Activated B cell treated with CpG ODN at 0.5 μM for 24 hours (primary cell): ENCODE results near the gene TNFAIP2. TPM values are rescaled to one million over a fixed set of nuclear protein-coding genes. Genes with fewer than 3 reads are reported as not detected.
"Not testable (repeated sequence)": the region's sequence is repeated elsewhere in the genome, so short reads cannot be mapped to it uniquely, and the experiment has no call there.

Experiments used
- ATAC-seq: fragments of 200-7000 bp; cut with Tn5 transposase; one replicate; pipeline ENCODE4 v1.10.0; 2021; ENCODE audit warnings: low read depth, mild to moderate bottlenecking, moderate library complexity
- CTCF ChIA-PET: fragments of 350-600 bp; sonication (Branson Sonifier 250); formaldehyde crosslinking; loops from one replicate; lab custom pipeline; 2021; ENCODE audit warnings: antibody characterized with exemption; lab: Charles Lee
- POLR2A ChIA-PET: fragments of 350-600 bp; sonication (Branson Sonifier 250); formaldehyde crosslinking; loops from one replicate; lab custom pipeline; 2021; ENCODE audit warnings: antibody characterized with exemption; lab: Charles Lee
- DNase-seq: peaks from one replicate; pipeline ENCODE4 v3.0.0; 2022
- H3K27ac Mint-ChIP-seq: one replicate; pipeline ENCODE4 v1.8.0; 2020; ENCODE audit warnings: mixed read lengths
- H3K27me3 Mint-ChIP-seq: one replicate; pipeline ENCODE4 v1.8.0; 2021; ENCODE audit warnings: mixed read lengths
- H3K36me3 Mint-ChIP-seq: one replicate; pipeline ENCODE4 v1.8.0; 2021; ENCODE audit warnings: low read depth, mixed read lengths
- H3K4me1 Mint-ChIP-seq: one replicate; pipeline ENCODE4 v1.8.0; 2021; ENCODE audit warnings: mixed read lengths
- H3K4me3 Mint-ChIP-seq: one replicate; pipeline ENCODE4 v1.8.0; 2020; ENCODE audit warnings: mild to moderate bottlenecking, mixed read lengths
- H3K9me3 Mint-ChIP-seq: one replicate; pipeline ENCODE4 v1.8.0; 2020; ENCODE audit warnings: mixed read lengths
- CTCF ChIP-seq: fragments of 200-600 bp; IDR thresholded peaks from one replicate; pipeline ENCODE4 v1.8.0; 2022; ENCODE audit warnings: antibody characterized with exemption, mild to moderate bottlenecking
- intact Hi-C: fragments of 100-400 bp; cut with micrococcal nuclease; formaldehyde crosslinking; loops from one replicate; pipeline ENCODE4 v1.15.1; 2024
- total RNA-seq: library from RNA; stranded (reverse); gene quantifications from 2 replicates; pipeline ENCODE4 v1.2.3, GENCODE V29; 2022

TNFAIP2 gene
- total RNA-seq, 1 donor from 2014 or later, result 4.1 TPM

- ChIA-PET CTCF (no interaction called here), POLR2A (no interaction called here)
- Mint-ChIP-seq H3K4me3 (no peak overlapping the region), H3K36me3 (no peaks in the 10 kb centered on the region), H3K4me1 (no peaks in the 10 kb centered on the region), H3K27me3 (peaks cover 31% of the 10 kb centered on the region), H3K27ac (no peak overlapping the region), H3K9me3 (no peaks in the 10 kb centered on the region)
- intact Hi-C loops, result no loop called here
- ATAC-seq (no peak), DNase-seq (no peak)
- TF ChIP-seq CTCF, result no peak
Measured at GRCh38 chr14:103163199-103163598, 39.9 kb downstream of the TNFAIP2 start.

GRCh38 chr14:103164006-103164405 is 40.7 kb downstream of the TNFAIP2 start:
- H3K27me3 Mint-ChIP-seq, result peaks cover 31% of the 10 kb centered on the region
- intact Hi-C loops, result no loop called here
- no peak overlapping the region for H3K27ac Mint-ChIP-seq
- H3K4me1 Mint-ChIP-seq, result no peaks in the 10 kb centered on the region
- H3K4me3 Mint-ChIP-seq, result no peak overlapping the region
- no peak for DNase-seq
- ATAC-seq, result no peak
- no peaks in the 10 kb centered on the region for H3K9me3 Mint-ChIP-seq
- H3K36me3 Mint-ChIP-seq, result no peaks in the 10 kb centered on the region
- TF ChIP-seq CTCF, result no peak
- ChIA-PET POLR2A (no interaction called here), CTCF (no interaction called here)

DNA sequence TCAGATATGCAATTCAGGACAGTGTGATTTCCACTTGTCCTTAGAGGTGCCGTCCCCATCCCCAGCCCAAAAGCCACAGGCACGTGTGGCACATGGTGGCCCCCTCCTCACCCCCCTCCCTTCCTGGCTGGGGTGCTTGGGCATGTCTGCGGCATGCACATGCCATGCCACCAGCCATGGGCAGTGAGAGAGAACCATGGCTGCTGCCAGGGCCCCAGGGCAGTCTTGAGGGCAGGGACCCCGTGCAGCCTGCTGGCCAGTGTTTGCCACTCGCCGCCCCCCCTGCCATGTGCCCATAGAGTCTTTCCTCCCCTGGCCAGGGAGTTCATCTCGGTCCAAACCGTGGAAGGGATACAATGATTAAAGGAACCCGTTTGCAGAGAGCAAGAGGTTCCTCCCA is 41.5 kb downstream of the TNFAIP2 start:
- Mint-ChIP-seq H3K9me3 (no peaks in the 10 kb centered on the region), H3K4me3 (no peak overlapping the region), H3K4me1 (no peaks in the 10 kb centered on the region), H3K27me3 (peaks cover 31% of the 10 kb centered on the region), H3K27ac (no peak overlapping the region), H3K36me3 (no peaks in the 10 kb centered on the region)
- DNase-seq, result no peak
- intact Hi-C loops, result no loop called here
- POLR2A ChIA-PET, result no interaction called here
- TF ChIP-seq CTCF, result no peak
- CTCF ChIA-PET, result no interaction called here
- ATAC-seq, result no peak

DNA sequence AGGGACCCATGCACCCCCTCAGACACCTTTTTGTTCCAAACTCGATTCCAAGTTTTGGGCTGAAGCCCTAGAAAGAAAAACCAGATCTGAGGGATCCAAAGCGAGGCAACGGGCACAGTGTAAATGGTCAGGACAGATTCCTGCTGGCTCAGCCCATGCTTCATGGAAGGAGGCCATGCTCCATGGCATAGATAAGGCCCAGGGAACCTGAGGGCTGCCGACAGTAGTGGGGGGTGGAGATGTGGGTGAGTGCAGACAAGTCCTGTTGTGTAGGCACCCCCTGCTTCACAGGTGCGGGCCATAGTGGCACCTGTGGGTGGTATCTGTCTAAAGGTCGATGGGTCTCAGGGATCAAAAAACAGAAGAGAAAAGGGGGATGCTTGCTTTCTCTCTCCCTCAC is 42.1 kb downstream of the TNFAIP2 start:
- H3K27ac Mint-ChIP-seq, result no peak overlapping the region
- peaks cover 4% of the 10 kb centered on the region for H3K9me3 Mint-ChIP-seq
- CTCF ChIA-PET, result no interaction called here
- intact Hi-C loops, result no loop called here
- POLR2A ChIA-PET, result no interaction called here
- ATAC-seq (no peak), DNase-seq (no peak)
- peaks cover 35% of the 10 kb centered on the region for H3K27me3 Mint-ChIP-seq
- no peaks in the 10 kb centered on the region for H3K4me1 Mint-ChIP-seq
- TF ChIP-seq CTCF, result no peak
- H3K4me3 Mint-ChIP-seq, result no peak overlapping the region
- no peaks in the 10 kb centered on the region for H3K36me3 Mint-ChIP-seq

- peaks cover 29% of the 10 kb centered on the region for H3K9me3 Mint-ChIP-seq
- DNase-seq (no peak), ATAC-seq (no peak)
- intact Hi-C loops, result no loop called here
- no peak overlapping the region for H3K4me3 Mint-ChIP-seq
- ChIA-PET POLR2A (no interaction called here), CTCF (no interaction called here)
- TF ChIP-seq CTCF, result no peak
- peaks cover 26% of the 10 kb centered on the region for H3K27me3 Mint-ChIP-seq
- no peaks in the 10 kb centered on the region for H3K4me1 Mint-ChIP-seq
- H3K27ac Mint-ChIP-seq, result no peak overlapping the region
- H3K36me3 Mint-ChIP-seq, result no peaks in the 10 kb centered on the region
Measured at GRCh38 chr14:103169954-103170353, 46.7 kb downstream of the TNFAIP2 start.

- intact Hi-C loops, CTCF ChIA-PET, H3K36me3 Mint-ChIP-seq, POLR2A ChIA-PET, H3K4me1 Mint-ChIP-seq, H3K4me3 Mint-ChIP-seq, H3K27ac Mint-ChIP-seq, ATAC-seq, DNase-seq: not testable (repeated sequence)
- peaks cover 33% of the 10 kb centered on the region for H3K9me3 Mint-ChIP-seq
- peaks cover 19% of the 10 kb centered on the region for H3K27me3 Mint-ChIP-seq
Measured at GRCh38 chr14:103171206-103171605, 47.9 kb downstream of the TNFAIP2 start.
